SU-DHL-6 (cell line): ENCODE measurements around the gene TRPM8.

ENCODE experiments used
- H2AFZ ChIP-seq: fragments of 200-600 bp; sonication (generic); 2 replicates; pipeline ENCODE4 v1.6.1; 2014; ENCODE audit warnings: low read depth, mild to moderate bottlenecking, moderate library complexity, mixed read lengths, antibody characterized with exemption, low read length; ENCODE audit not compliant: severe bottlenecking
- H3F3A ChIP-seq: fragments of 200-600 bp; shearing (Covaris generic); 2 replicates; pipeline ENCODE4 v1.6.0; 2016; ENCODE audit warnings: antibody characterized with exemption, mild to moderate bottlenecking; ENCODE audit not compliant: insufficient read depth
- H3K27ac ChIP-seq: fragments of 200-600 bp; sonication (generic); 2 replicates; pipeline ENCODE4 v1.5.1; 2016; ENCODE audit warnings: low read depth, mild to moderate bottlenecking, low read length, moderate library complexity, mixed read lengths
- H3K27me3 ChIP-seq: fragments of 200-600 bp; sonication (generic), shearing (Covaris generic); 2 replicates; pipeline ENCODE4 v1.6.0; 2014; ENCODE audit warnings: mild to moderate bottlenecking, low read length
- H3K36me3 ChIP-seq: fragments of 200-600 bp; sonication (generic); 2 replicates; pipeline ENCODE4 v1.6.1; 2014; ENCODE audit warnings: mild to moderate bottlenecking, low read length, mixed read lengths
- H3K4me2 ChIP-seq: fragments of 300-600, 200-600 bp; shearing (Covaris generic), sonication (generic); 2 replicates; pipeline ENCODE4 v1.6.0; 2014; ENCODE audit warnings: low read length, low read depth, mild to moderate bottlenecking; ENCODE audit not compliant: poor library complexity, severe bottlenecking
- H3K4me3 ChIP-seq: fragments of 200-600 bp; sonication (generic); 2 replicates; pipeline ENCODE4 v1.5.1; 2014; ENCODE audit warnings: antibody characterized with exemption, low read length, mild to moderate bottlenecking, mixed read lengths; ENCODE audit not compliant: insufficient read depth, poor library complexity, severe bottlenecking
- H3K79me2 ChIP-seq: fragments of 200-600 bp; sonication (generic); 2 replicates; pipeline ENCODE4 v1.6.1; 2014; ENCODE audit warnings: mild to moderate bottlenecking, low read length, moderate library complexity; ENCODE audit not compliant: insufficient read depth
- H3K9ac ChIP-seq: fragments of 200-600 bp; sonication (generic); 2 replicates; pipeline ENCODE4 v1.7.0; 2014; ENCODE audit warnings: mild to moderate bottlenecking, low read length
- H3K9me2 ChIP-seq: fragments of 200-600 bp; sonication (generic); replicated peaks from 2 replicates; pipeline ENCODE4 v1.6.1; 2014; ENCODE audit warnings: low read length; ENCODE audit not compliant: insufficient read depth
- H3K9me3 ChIP-seq: fragments of 200-600 bp; sonication (generic); 2 replicates; pipeline ENCODE4 v1.6.1; 2014; ENCODE audit warnings: low read length, mixed read lengths; ENCODE audit not compliant: insufficient read depth
- H4K20me1 ChIP-seq: fragments of 200-600 bp; sonication (generic); 2 replicates; pipeline ENCODE4 v1.6.1; 2014; ENCODE audit warnings: low read depth, mild to moderate bottlenecking, antibody characterized with exemption, low read length, moderate library complexity, mixed read lengths
- CTCF ChIP-seq: fragments of 200-600 bp; sonication (generic); IDR thresholded peaks from one replicate; pipeline ENCODE4 v1.5.1; 2017; ENCODE audit warnings: antibody characterized with exemption, mild to moderate bottlenecking, low read length, moderate library complexity; ENCODE audit not compliant: insufficient read depth, poor library complexity, severe bottlenecking
- EZH2phosphoT487 ChIP-seq: fragments of 200-600 bp; sonication (generic), shearing (Covaris generic); conservative IDR thresholded peaks from 2 replicates; pipeline ENCODE4 v1.6.1; 2018; ENCODE audit warnings: mild to moderate bottlenecking, antibody characterized with exemption, low read length, moderate library complexity, mixed read lengths

The TRPM8 gene

GRCh38 chr2:234001380-234002160, 84.4 kb downstream of the TRPM8 start:
- Histone ChIP-seq H3K9ac (no peak overlapping the region), H4K20me1 (no peaks in the 10 kb centered on the region), H3K9me2 (no peaks in the 10 kb centered on the region), H3F3A (no peaks in the 10 kb centered on the region), H3K79me2 (no peaks in the 10 kb centered on the region), H3K27me3 (no peaks in the 10 kb centered on the region), H3K9me3 (no peaks in the 10 kb centered on the region), H3K4me2 (no peak overlapping the region), H3K36me3 (no peaks in the 10 kb centered on the region), H2AFZ (no peak overlapping the region), H3K4me3 (no peak overlapping the region), H3K27ac (no peak overlapping the region)
- no peak for TF ChIP-seq CTCF

GRCh38 chr2:234002281-234002680, 85.1 kb downstream of the TRPM8 start:
- H3K9me2 ChIP-seq = no peaks in the 10 kb centered on the region

GRCh38 chr2:234003972-234004617, 86.9 kb downstream of the TRPM8 start:
- Histone ChIP-seq H4K20me1 (no peaks in the 10 kb centered on the region), H3K4me3 (no peak overlapping the region), H3K27ac (no peak overlapping the region), H3K9ac (no peak overlapping the region), H2AFZ (no peak overlapping the region), H3K36me3 (no peaks in the 10 kb centered on the region), H3K4me2 (no peak overlapping the region), H3K79me2 (no peaks in the 10 kb centered on the region), H3K9me3 (no peaks in the 10 kb centered on the region), H3K9me2 (no peaks in the 10 kb centered on the region), H3K27me3 (no peaks in the 10 kb centered on the region), H3F3A (no peaks in the 10 kb centered on the region)
- no peak for TF ChIP-seq EZH2phosphoT487

More at GRCh38 chr2:234002281-234002680, 85.1 kb downstream of the TRPM8 start:
- Histone ChIP-seq H3K79me2 (no peaks in the 10 kb centered on the region), H3K4me3 (no peak overlapping the region), H3K36me3 (no peaks in the 10 kb centered on the region), H3F3A (no peaks in the 10 kb centered on the region), H3K9ac (no peak overlapping the region), H3K27me3 (no peaks in the 10 kb centered on the region), H2AFZ (no peak overlapping the region), H3K27ac (no peak overlapping the region), H4K20me1 (no peaks in the 10 kb centered on the region), H3K4me2 (no peak overlapping the region), H3K9me3 (no peaks in the 10 kb centered on the region)
- no peak for TF ChIP-seq EZH2phosphoT487
- no peak for TF ChIP-seq CTCF

GRCh38 chr2:234005126-234005525, 88.0 kb downstream of the TRPM8 start:
- Histone ChIP-seq H3K36me3 (no peaks in the 10 kb centered on the region), H3K9me2 (no peaks in the 10 kb centered on the region), H3K27ac (no peak overlapping the region), H3K4me2 (no peak overlapping the region), H2AFZ (no peak overlapping the region), H3K4me3 (no peak overlapping the region), H3K79me2 (no peaks in the 10 kb centered on the region), H3K9ac (no peak overlapping the region), H4K20me1 (no peaks in the 10 kb centered on the region), H3K27me3 (no peaks in the 10 kb centered on the region), H3F3A (no peaks in the 10 kb centered on the region), H3K9me3 (no peaks in the 10 kb centered on the region)
- TF ChIP-seq EZH2phosphoT487 = no peak
- no peak for TF ChIP-seq CTCF
